Measurements from ENCODE around the gene CCNL2.

CCNL2 gene

GRCh38 chr1:1361233-1361981 lies 37.7 kb downstream of the CCNL2 start:
- H3K4me3 ChIP-seq (replicated peaks; ENCODE audit: insufficient read depth, low read length) = no peak overlapping the region

GRCh38 chr1:1360506-1361169 lies 38.5 kb downstream of the CCNL2 start:
- Histone ChIP-seq H3K27me3 (ENCODE audit: insufficient read depth, poor library complexity, severe bottlenecking) (peaks cover 19% of the 10 kb centered on the region), H3K27ac (replicated peaks) (no peak overlapping the region), H3K4me3 (replicated peaks; ENCODE audit: insufficient read depth, low read length) (no peak overlapping the region)
- no peak for TF ChIP-seq SPI1 (IDR thresholded peaks at IDR 0.05; ENCODE audit: borderline replicate concordance, low read depth)
- TF ChIP-seq, protein P1, sequence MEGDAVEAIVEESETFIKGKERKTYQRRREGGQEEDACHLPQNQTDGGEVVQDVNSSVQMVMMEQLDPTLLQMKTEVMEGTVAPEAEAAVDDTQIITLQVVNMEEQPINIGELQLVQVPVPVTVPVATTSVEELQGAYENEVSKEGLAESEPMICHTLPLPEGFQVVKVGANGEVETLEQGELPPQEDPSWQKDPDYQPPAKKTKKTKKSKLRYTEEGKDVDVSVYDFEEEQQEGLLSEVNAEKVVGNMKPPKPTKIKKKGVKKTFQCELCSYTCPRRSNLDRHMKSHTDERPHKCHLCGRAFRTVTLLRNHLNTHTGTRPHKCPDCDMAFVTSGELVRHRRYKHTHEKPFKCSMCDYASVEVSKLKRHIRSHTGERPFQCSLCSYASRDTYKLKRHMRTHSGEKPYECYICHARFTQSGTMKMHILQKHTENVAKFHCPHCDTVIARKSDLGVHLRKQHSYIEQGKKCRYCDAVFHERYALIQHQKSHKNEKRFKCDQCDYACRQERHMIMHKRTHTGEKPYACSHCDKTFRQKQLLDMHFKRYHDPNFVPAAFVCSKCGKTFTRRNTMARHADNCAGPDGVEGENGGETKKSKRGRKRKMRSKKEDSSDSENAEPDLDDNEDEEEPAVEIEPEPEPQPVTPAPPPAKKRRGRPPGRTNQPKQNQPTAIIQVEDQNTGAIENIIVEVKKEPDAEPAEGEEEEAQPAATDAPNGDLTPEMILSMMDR (IDR thresholded peaks at IDR 0.05; ENCODE audit: insufficient read depth, low read length) = no peak
- no peak for TF ChIP-seq GABPA (IDR thresholded peaks at IDR 0.05; ENCODE audit: low read depth)
- no peak for TF ChIP-seq REST (IDR thresholded peaks at IDR 0.05; ENCODE audit: insufficient replicate concordance, low read depth)
- no peak for TF ChIP-seq POLR2AphosphoS5 (IDR thresholded peaks at IDR 0.05; ENCODE audit: low read depth)
- no peak for DNase-seq (ENCODE audit: low read depth in 1 of 2, low spot score in 1 of 2)

More at GRCh38 chr1:1361233-1361981, 37.7 kb downstream of the CCNL2 start:
- Histone ChIP-seq H3K27me3 (ENCODE audit: insufficient read depth, poor library complexity, severe bottlenecking) (peaks cover 19% of the 10 kb centered on the region), H3K27ac (replicated peaks) (no peak overlapping the region)
- DNase-seq (ENCODE audit: low read depth in 1 of 2, low spot score in 1 of 2) = no peak
- TF ChIP-seq REST (IDR thresholded peaks at IDR 0.05; ENCODE audit: insufficient replicate concordance, low read depth) (no peak), POLR2AphosphoS5 (IDR thresholded peaks at IDR 0.05; ENCODE audit: low read depth) (no peak), GABPA (IDR thresholded peaks at IDR 0.05; ENCODE audit: low read depth) (no peak), SPI1 (IDR thresholded peaks at IDR 0.05; ENCODE audit: borderline replicate concordance, low read depth) (no peak)
- TF ChIP-seq, protein P1 (IDR thresholded peaks at IDR 0.05; ENCODE audit: insufficient read depth, low read length) = no peak

- DNase-seq (ENCODE audit: low read depth in 1 of 2, low spot score in 1 of 2) = no peak
- no peak for TF ChIP-seq SPI1 (IDR thresholded peaks at IDR 0.05; ENCODE audit: borderline replicate concordance, low read depth)
- TF ChIP-seq GABPA (IDR thresholded peaks at IDR 0.05; ENCODE audit: low read depth) = no peak
- no peak for TF ChIP-seq REST (IDR thresholded peaks at IDR 0.05; ENCODE audit: insufficient replicate concordance, low read depth)
- TF ChIP-seq POLR2AphosphoS5 (IDR thresholded peaks at IDR 0.05; ENCODE audit: low read depth) = no peak
- TF ChIP-seq, protein P1 (IDR thresholded peaks at IDR 0.05; ENCODE audit: insufficient read depth, low read length) = no peak
- no peak overlapping the region for H3K27ac ChIP-seq (replicated peaks)
- H3K27me3 ChIP-seq (ENCODE audit: insufficient read depth, poor library complexity, severe bottlenecking) = peaks cover 19% of the 10 kb centered on the region
- no peak overlapping the region for H3K4me3 ChIP-seq (replicated peaks; ENCODE audit: insufficient read depth, low read length)
Measured at GRCh38 chr1:1359664-1360468, 39.3 kb downstream of the CCNL2 start.

Measured in HL-60 (cell line).